ENCODE measurements around the gene PCNX4. TPM values are rescaled to one million over a fixed set of nuclear protein-coding genes. Genes with fewer than 3 reads are reported as not detected.

Gene PCNX4
- total RNA-seq, 3 donors from 2014 or later (not counting 1 experiment from before 2014, with no cell fraction given) = 51.7 to 78.3 (median 58.3) TPM

- peak overlapping the region; percentile 98 for H3K27ac ChIP-seq (ENCODE audit: low read length)
- WGBS (ENCODE audit: insufficient coverage) = 20% methylated on average over 5 of the region's 5 CpGs
- H3K9me3 Mint-ChIP-seq = no peaks in the 10 kb centered on the region
- no peaks in the 10 kb centered on the region for H3K27me3 ChIP-seq (ENCODE audit: control insufficient read depth, insufficient read depth, low read length)
- H3K4me3 ChIP-seq (ENCODE audit: low read length) = peak overlapping the region; percentile 98
- H3K4me1 Mint-ChIP-seq = peaks cover 57 to 58% of the 10 kb centered on the region in 2 donors
- no peaks in the 10 kb centered on the region for H3K27me3 Mint-ChIP-seq (ENCODE audit: low read depth in 2 of 2)
- H3K4me3 Mint-ChIP-seq = peak overlapping the region; percentile 96
- no peak for TF ChIP-seq CTCF (IDR thresholded peaks at IDR 0.05)
- peak overlapping the region; percentile 98 for H3K27ac Mint-ChIP-seq
- peaks cover 37% of the 10 kb centered on the region for H3K4me1 ChIP-seq (ENCODE audit: control insufficient read depth, insufficient read depth, low read length)
- H3K36me3 ChIP-seq (ENCODE audit: control insufficient read depth, insufficient read depth, low read length) = peaks cover 2% of the 10 kb centered on the region
- H3K9me3 ChIP-seq (ENCODE audit: control insufficient read depth, insufficient read depth, low read length) = no peaks in the 10 kb centered on the region
- ATAC-seq = peak in 2 of 3 donors; percentile 2 to 6
- no peak for DNase-seq
- intact Hi-C loops (cut with micrococcal nuclease) = loop anchor here (1.0 to 2.0 kb wide), 4 partner anchors 12 to 85 kb away; partner anchors contain the start of gene PPM1A
- H3K36me3 Mint-ChIP-seq = no peaks in the 10 kb centered on the region
These were observed 72.6 kb downstream of the PCNX4 start for GRCh38 chr14:60164404-60164711.

GRCh38 chr14:60164712-60165546 lies 73.2 kb downstream of the PCNX4 start, which contains the start of gene DHRS7:
Gene DHRS7 (minus strand): TSS chr14:60165398. CDS start chr14:60165309, 89 bp downstream.
- peak; percentile 11 for TF ChIP-seq CTCF (IDR thresholded peaks at IDR 0.05)
- H3K27me3 Mint-ChIP-seq (ENCODE audit: low read depth in 2 of 2) = no peaks in the 10 kb centered on the region
- DNase-seq (peak; percentile 72 to 85), ATAC-seq (peak; percentile 80 to 95 (median 89))
- no peaks in the 10 kb centered on the region for H3K9me3 ChIP-seq (ENCODE audit: control insufficient read depth, insufficient read depth, low read length)
- peaks cover 51 to 53% of the 10 kb centered on the region in 2 donors for H3K4me1 Mint-ChIP-seq
- no peaks in the 10 kb centered on the region for H3K36me3 Mint-ChIP-seq
- H3K9me3 Mint-ChIP-seq = no peaks in the 10 kb centered on the region
- under 1% methylated on average over 68 of the region's 68 CpGs for WGBS (ENCODE audit: insufficient coverage)
- H3K27ac Mint-ChIP-seq = peak within 1 kb of the TSS; percentile 98
- peak within 1 kb of the TSS; percentile 98 for H3K4me3 ChIP-seq (ENCODE audit: low read length)
- H3K27me3 ChIP-seq (ENCODE audit: control insufficient read depth, insufficient read depth, low read length) = no peaks in the 10 kb centered on the region
- intact Hi-C loops (cut with micrococcal nuclease) = loop anchor here (1.0 to 2.0 kb wide), 4 partner anchors 13 to 84 kb away; partner anchors contain the start of gene PPM1A
- H3K4me3 Mint-ChIP-seq = peak within 1 kb of the TSS; percentile 96
- H3K27ac ChIP-seq (ENCODE audit: low read length) = peak within 1 kb of the TSS; percentile 98
- peaks cover 37% of the 10 kb centered on the region for H3K4me1 ChIP-seq (ENCODE audit: control insufficient read depth, insufficient read depth, low read length)
- peaks cover 2% of the 10 kb centered on the region for H3K36me3 ChIP-seq (ENCODE audit: control insufficient read depth, insufficient read depth, low read length)

GRCh38 chr14:60165547-60165876 lies 73.8 kb downstream of the PCNX4 start:
- Mint-ChIP-seq H3K36me3 (no peaks in the 10 kb centered on the region), H3K4me3 (peak overlapping the region; percentile 96), H3K4me1 (peaks cover 50 to 51% of the 10 kb centered on the region in 2 donors), H3K27me3 (ENCODE audit: low read depth in 2 of 2) (no peaks in the 10 kb centered on the region), H3K9me3 (no peaks in the 10 kb centered on the region), H3K27ac (peak overlapping the region; percentile 98)
- H3K4me1 ChIP-seq (ENCODE audit: control insufficient read depth, insufficient read depth, low read length) = peaks cover 36% of the 10 kb centered on the region
- 2% methylated on average over 4 of the region's 4 CpGs for WGBS (ENCODE audit: insufficient coverage)
- ATAC-seq = peak in 2 of 3 donors; percentile 7 to 14
- no peak for TF ChIP-seq CTCF (IDR thresholded peaks at IDR 0.05)
- DNase-seq = no peak
- H3K27me3 ChIP-seq (ENCODE audit: control insufficient read depth, insufficient read depth, low read length) = no peaks in the 10 kb centered on the region
- H3K4me3 ChIP-seq (ENCODE audit: low read length) = peak overlapping the region; percentile 98
- no peaks in the 10 kb centered on the region for H3K9me3 ChIP-seq (ENCODE audit: control insufficient read depth, insufficient read depth, low read length)
- H3K36me3 ChIP-seq (ENCODE audit: control insufficient read depth, insufficient read depth, low read length) = peaks cover 2% of the 10 kb centered on the region
- intact Hi-C loops (cut with micrococcal nuclease) = loop anchor here (2.0 kb wide), 1 partner anchor 73 kb away; no protein-coding TSS in a partner anchor
- H3K27ac ChIP-seq (ENCODE audit: low read length) = peak overlapping the region; percentile 89
